Ovary (tissue), 3 donors: Measurements from ENCODE around the gene CDC40.

Source experiments
- CTCF ChIP-seq, 3 donors: fragments of 450-650 bp in 2 of 3; fragments of 200-600 bp in 1 of 3; IDR thresholded peaks; one replicate each; pipeline versions ENCODE4 v1.5.1 to v1.8.0; 2016 to 2022; ENCODE audit warnings: antibody characterized with exemption in 3 of 3, mild to moderate bottlenecking in 1 of 3
- EP300 ChIP-seq: sonication (generic); formaldehyde crosslinking; IDR thresholded peaks from one replicate; pipeline ENCODE4 v1.6.1; 2017; ENCODE audit warnings: antibody characterized with exemption
- POLR2A ChIP-seq: fragments of 450-650 bp; IDR thresholded peaks from one replicate; pipeline ENCODE4 v1.6.1; 2017; ENCODE audit warnings: antibody characterized with exemption, mild to moderate bottlenecking, moderate library complexity
- donor health status: DM: no; HTN: no; CAD: no.

- TF ChIP-seq CTCF (IDR thresholded peaks at IDR 0.05) (no peak), POLR2A (no peak), EP300 (no peak)
Measured at GRCh38 chr6:110277100-110277665, 97.0 kb downstream of the CDC40 start.
